NCI-H82 (cell line): ENCODE measurements around the gene PXDC1.
"Not testable (repeated sequence)": the region's sequence is repeated elsewhere in the genome, so short reads cannot be mapped to it uniquely, and the experiment has no call there.

Experiments
- DNase-seq: peaks from one replicate; lab custom pipeline; 2025; lab: John Stamatoyannopoulos, UW

Gene PXDC1

DNA sequence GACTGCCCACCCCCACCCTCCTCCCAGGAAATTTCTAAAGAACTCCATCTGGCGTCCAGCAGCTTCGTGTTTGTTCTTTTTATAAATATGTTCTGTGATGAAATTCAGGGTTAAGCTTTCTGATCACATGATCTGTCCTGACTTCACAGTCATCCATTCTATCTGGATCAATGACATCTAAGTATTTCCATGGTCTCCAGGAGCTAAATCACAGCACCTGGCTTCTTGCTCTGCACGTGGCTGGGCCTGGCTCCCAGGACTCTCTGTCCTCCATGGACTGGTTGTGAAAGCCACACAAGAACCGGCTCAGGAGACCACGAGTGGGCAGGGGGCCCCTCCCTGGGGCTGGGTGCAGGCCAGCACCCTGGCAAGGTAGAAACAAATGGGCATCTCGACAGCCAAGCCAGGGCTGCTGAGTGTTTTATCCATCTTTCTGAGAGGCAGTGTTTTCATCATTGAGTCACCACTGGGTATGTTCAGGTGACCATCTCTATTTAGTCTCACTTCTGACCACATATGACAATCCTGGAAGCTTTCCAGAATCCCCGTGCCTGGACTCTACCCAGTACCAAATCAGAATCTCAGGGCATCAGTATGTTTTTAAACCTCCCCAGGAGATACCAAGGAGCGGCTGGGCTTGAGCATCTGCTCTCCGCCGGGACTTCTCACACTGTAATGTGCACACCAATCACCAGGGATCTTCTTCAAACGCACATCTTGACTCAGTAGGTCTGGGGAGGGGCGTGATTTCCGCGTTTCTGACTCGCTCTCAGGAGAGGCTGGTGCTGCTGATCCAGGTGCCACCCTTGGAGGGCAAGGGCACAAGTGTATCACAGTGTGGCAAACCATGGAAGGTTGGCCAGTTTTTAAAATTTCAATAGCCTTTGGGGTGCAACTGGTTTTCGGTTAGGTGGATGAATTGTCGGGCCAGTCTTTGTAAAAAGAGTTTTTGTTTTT, 31.6 kb upstream of the PXDC1 start:
- no peak for DNase-seq

DNA sequence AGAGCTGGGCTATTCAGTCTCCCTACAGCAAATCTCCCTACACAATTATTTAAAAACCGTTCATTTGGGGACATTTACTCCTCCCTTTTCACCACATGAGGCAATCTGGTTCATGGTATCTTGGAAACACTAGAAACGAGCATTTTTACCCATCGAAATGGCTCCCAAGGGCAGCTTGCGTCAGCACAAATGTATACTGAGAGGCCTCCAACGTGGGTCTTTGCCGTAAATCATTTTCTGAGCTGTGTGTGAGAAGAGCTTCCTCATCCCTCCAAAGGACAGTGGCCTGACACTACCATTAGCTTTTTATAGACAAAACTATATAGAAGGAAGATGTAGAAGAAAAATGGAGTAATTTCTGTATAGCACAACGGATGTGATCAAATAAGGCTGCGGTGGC, 30.0 kb upstream of the PXDC1 start:
- no peak for DNase-seq

DNA sequence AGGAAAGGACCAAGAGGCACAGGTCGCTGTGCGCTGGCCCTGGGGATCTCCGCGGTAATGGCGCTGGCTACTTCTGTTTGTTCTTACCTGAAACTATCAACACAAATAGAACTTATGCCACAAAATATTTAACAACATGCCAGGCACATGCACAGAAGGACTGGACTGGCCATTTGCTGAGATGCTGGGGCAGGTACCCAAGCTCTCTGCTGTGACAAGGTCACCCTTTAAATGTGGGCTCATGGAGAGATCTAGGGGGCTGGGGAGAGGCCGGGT, 28.0 kb upstream of the PXDC1 start:
- no peak for DNase-seq

DNA sequence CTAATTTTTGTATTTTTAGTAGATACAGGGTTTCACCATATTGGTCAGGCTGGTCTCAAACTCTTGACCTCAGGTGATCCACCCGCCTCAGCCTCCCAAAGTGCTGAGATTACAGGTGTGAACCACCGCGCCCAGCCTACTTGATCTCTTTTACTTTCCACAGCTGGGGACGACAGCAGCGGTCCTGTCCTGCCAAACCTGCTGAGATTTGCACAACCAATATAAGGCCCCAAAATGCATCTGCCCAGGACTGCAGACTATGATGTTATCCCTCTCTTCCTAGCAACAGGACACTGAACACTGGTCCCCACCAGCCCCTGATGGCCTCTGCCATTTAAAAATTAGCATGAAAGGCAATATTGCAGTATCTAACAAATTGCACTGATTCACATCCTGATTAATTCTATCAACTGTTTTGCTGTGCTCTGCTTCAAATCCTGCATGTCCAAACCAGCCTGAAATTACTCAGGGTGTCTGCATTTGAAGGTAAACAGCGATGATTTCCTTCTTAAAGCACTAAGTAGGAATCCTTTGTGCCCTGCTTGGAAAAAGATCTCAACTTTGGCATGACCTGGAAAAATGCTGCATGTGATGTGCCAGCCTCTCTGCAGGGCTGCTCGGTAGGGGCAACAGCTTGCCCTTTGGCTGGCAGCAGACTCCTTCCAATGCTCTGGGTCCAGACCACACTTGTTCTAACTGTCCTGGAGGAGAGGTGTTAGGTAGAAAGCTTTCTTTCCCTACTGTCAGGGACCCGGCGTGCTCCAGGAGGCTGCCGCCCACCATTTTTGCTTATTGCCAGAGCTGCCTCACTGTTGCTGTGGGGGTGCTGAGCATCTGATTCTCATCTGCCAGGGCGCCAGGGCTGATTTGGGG, 27.4 kb upstream of the PXDC1 start:
- no peak for DNase-seq

DNA sequence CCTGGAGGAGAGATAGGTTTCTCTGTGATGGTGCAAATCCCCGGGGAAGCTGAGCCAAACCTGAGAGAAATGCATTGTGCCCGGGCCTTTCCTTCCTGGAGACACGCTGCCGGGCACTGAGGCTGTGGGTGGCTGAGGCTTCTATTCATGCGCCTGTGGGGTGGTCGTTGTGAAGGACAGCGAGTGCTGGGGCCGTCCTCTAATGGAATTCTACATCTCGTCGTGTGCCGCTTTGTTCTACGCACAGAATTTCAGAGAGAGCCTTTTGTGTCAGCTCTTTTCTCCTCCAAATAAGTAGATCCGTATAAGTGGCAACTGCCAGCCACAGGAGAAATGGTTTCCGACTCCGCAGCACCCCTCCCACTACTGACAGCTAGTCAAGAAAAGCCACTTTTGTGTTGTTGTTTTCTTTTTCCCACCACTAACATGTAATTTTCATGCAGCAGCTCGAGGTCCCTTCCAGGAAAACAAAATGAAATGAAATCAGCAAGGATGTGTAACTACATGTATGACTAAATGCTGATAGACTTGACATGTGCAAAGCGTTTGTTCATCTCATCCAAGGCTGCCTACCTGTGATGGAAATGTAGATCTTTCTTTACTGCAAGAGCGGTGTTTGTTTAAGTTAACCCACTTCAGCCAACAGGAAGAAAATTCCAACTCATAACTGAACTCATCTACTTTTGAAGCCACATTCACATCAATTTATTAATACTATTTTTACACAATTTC, 26.4 kb upstream of the PXDC1 start:
- DNase-seq: no peak

DNA sequence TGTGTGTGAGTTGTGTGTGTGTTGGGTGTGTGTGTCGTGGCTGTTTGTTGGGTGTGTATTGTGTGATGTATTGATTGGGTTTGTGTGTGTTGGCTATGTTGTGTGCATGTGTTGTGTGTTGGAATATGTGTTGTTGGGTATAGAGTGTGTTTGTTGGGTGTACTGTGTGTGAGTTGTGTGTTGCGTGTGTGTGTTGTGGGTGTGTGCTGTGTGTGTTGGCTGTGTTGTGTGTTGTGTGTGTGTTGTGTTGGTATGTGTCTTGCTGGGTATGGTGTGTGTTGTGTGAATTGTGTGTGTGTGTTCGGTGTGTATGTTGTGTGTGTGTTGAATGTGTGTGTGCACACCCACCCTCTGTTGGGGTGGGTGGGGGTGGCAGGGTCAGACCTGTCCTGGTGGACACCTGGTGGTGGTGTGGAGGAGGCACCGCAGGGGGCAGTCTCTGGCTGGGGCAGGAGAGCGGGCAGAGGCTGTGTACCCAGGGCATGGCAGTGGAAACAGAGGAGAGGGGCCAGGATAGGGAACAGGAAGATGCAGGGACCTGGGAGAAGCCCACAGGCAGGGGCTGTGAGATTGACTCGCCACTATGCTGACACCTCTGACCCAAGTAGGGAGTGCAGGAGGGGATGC, 25.5 kb upstream of the PXDC1 start:
- peak; percentile 38 for DNase-seq

DNA sequence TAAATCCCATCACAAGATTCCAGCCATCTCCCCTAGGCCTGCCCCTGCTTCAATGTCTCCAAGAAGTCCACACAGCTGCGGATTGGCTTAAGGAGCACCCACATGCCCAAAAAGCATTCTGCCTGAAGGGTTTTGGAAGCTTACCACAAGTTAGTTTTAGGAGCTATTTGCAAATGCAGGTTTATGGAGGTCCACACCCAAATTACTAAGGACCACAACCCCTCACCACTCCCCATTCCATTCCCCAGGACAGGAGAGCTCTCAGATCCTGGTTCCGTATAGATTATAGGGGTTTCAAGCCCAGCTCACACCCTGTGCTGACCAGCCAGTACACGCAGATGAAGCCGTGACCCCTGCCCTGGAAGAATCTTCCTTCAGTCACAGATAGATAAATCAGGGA, 24.3 kb upstream of the PXDC1 start:
- DNase-seq: no peak

DNA sequence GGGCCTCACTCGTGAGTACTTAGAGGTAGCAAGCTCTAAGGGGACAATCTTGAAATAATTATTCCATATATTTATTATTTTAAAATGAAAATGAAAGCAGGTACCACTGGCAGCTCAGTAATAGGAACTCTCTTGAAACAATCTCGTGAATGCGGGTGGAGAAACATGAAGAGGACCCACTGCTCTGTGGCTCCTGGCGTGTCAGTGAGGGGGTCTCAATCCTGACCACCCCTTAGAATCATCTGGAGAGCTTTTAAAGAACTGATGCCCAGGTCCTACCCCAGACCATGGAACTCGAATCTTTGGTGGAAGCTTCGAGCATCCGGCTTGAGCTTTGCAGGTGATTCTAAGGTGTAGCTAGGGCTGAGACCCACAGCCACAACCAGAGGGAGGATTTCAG, 23.9 kb upstream of the PXDC1 start:
- no peak for DNase-seq

DNA sequence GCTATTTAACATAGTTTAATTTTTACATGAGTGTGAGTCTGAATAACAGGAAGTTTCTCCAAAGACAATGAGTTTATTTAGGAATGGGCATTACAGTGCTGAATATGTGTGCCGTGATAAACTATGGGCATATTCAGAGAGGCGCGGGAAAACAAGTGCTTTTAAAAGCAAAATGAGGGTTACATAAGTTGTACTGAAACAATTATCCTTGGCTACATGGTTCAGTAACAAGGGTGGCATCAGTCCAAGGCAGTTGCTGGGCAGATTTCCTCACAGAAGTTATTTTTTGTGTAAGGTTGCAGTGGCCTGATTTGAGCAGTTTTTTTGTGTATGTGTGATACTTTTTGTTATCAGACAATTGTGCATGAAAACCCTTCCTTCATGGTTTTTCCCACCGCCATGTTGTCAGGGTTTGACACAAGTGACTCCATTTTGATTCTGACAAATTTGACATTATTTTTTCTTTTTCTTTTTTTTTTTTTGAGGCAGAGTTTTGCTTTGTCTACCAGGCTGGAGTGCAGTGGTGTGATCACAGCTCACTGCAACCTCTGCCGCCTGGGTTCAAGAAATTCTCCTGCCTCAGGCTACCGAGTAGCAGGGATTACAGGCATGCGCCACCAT, 22.3 kb upstream of the PXDC1 start:
- DNase-seq: no peak

DNA sequence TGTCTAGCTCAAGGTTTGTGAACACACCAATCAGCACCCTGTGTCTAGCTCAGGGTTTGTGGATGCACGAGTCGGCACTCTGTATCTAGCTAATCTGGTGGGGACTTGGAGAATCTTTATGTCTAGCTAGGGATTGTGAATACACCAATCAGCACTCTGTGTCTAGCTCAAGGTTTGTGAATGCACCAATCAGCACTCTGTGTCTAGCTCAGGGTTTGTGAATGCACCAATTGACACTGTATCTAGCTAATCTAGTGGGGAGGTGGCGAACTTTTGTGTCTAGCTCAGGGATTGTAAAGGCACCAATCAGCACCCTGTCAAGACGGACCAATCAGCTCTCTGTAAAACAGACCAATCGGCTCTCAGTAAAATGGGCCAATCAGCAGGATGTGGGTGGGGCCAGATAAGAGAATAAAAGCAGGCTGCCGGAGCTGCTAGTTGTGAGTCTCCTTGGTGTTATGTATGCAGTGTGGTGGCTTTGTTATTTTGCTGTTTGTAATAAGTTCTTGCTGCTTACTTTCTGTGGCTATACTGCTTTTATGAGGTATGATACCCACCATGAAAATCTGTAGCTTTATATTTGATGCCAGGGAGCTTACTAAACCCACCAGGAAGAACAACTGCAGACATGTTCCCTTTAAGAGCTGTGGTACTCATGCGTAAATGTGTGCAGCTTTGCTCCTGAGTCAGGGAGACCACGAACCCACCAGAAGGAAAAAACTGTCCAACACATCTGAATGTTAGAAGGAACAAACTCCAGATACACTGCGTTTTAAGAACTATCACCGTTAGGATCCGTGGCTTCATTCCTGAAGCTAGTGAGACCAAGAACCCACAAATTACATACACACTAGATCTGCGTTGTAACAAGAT, 20.9 kb upstream of the PXDC1 start:
- not testable (repeated sequence) for DNase-seq

DNA sequence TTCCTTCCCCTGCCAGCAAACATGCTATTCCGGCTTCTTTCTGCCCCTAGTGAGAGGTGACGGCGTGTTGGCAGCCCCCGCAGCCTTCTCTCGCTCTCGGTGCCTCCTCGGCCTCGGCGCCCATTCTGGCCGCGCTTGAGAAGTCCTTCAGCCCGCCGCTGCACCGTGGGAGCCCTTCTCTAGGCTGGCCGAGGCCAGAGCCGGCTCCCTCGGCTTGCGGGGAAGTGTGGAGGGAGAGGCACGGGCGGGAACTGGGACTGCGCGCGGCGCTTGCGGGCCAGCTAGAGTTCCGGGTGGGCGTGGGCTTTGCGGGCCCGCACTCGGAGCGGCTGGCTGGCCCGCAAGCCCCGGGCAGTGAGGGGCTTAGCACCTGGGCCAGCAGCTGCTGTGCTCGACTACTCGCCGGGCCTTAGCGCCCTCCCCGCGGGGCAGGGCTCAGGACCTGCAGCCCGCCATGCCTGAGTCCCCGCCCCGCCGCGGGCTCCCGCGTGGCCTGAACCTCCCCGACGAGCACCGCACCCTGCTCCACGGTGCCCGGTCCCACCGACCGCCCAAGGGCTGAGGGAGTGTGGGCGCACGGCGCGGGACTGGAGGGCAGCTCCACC, 20.0 kb upstream of the PXDC1 start:
- no peak for DNase-seq

DNA sequence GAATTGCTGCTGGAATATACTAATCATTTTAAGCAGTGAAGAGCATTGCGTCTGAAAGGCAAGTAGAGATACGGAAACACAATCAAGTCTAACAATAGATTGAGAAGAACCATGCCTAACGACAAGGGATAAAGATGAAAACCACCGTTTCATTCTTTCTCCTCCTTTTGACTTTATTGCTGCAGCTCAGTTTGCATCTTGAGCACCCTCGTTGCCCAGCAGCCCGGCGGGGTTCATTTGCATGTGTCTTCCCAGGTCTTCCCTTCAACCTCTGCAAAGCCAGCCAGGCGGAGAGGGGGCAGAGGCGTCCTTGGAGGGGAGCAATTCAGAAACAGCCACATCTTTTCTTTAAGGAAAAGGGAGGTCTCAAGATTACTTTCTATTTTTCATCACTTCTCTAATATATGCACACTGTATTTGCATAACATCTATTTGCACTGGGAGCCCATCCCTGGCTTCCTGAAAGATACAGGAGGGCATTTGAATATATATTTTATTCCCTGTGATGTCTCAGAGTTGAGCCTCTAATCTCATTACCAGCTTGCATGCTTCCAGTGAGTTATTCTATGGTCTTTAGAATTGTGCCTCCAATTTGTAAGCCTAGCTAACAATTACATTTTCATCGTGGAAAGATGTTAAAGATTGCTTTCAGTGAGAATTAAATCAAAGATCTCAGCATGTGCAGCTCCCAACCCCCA, 18.7 kb upstream of the PXDC1 start:
- peak; percentile 52 for DNase-seq

DNA sequence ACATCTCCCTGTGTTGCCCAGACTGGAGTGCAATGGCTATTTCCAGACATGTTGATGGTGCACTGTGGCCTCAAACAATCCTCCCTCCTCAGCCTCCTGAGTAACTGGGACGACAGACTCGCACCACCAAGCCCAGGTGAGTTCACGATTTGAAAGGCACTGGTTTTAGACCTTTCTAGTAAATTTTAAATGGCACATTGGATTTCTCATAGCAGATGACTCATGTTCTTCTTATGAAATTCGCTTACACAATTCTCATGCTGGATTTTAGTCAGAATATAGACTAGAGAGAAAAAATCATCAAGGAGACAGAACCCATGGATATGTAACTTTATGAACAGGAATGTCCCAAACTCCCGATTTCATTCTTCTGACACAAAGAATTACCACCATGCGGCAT, 18.1 kb upstream of the PXDC1 start:
- no peak for DNase-seq

DNA sequence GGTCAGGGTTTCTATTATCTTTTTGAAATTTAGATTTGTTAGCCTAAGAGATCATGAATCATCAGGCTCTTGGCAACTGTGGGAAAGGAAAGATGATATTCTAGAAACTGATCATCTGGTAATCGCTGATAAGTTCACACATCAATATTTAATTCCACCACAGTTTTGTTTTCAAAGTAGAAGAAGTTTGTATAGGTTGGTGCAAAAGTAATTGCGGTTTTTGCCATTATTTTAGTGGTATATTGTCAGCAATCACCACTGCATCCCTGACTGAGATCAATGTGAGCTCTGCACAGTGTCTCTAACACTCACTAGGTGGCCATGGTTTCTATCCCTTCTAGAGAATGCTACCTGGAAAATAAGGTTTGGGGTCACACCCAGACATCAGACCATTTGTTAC, 17.0 kb upstream of the PXDC1 start:
- DNase-seq: no peak

DNA sequence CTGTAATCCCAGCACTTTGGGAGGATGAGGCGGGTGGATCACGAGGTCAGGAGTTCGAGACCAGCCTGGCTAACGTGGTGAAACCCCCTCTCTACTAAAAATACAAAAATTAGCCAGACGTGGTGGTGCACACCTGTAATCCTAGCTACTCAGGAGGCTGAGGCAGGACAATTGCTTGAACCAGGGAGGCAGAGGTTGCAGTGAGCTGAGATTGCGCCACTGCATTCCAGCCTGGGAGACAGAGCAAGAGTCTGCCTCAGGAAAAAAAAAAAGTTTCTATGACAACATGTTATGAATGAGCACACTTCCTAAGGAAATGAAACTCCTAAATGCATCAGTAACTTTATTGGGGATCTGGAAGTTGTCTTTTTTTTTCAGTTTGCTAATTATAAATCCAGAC, 16.0 kb upstream of the PXDC1 start:
- DNase-seq: not testable (repeated sequence)

DNA sequence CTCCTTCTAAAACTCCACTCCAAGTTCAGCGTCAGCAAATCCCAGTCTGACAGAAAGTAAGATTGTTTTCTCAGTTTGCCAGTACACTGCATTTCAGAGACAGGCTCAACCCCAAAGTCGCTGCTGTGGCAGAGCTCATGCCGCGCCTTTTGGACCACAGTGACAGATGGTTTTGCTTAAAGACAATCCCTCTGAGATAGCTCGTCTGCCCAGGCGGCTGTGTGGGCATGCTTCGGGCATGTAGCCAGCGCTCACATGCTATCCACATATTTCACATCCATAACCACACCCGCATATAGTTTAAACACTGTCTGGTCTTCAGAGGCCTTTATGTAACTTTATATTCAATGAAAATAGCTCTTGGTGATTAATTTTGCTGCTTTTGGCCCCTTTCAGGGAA, 14.7 kb upstream of the PXDC1 start:
- DNase-seq: peak; percentile 51

DNA sequence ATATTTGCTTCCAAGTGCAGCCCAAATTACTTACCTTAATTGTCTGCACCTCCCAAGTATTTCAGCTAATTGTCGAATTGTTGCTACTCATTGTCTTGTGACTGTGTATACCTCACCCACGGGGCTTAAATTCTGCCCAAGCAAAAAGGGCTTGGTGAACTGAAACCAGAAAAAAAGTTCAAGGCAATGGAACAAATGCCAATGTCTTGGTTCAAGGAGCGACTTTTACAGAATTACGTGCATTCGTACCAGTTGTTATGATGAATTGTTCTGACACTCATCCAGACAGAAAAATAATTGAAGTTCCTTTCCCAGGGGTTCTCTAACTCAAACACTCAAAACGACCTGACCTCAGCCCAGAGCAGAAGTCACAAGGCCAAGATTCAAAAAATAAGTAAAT, 13.9 kb upstream of the PXDC1 start:
- DNase-seq: no peak

DNA sequence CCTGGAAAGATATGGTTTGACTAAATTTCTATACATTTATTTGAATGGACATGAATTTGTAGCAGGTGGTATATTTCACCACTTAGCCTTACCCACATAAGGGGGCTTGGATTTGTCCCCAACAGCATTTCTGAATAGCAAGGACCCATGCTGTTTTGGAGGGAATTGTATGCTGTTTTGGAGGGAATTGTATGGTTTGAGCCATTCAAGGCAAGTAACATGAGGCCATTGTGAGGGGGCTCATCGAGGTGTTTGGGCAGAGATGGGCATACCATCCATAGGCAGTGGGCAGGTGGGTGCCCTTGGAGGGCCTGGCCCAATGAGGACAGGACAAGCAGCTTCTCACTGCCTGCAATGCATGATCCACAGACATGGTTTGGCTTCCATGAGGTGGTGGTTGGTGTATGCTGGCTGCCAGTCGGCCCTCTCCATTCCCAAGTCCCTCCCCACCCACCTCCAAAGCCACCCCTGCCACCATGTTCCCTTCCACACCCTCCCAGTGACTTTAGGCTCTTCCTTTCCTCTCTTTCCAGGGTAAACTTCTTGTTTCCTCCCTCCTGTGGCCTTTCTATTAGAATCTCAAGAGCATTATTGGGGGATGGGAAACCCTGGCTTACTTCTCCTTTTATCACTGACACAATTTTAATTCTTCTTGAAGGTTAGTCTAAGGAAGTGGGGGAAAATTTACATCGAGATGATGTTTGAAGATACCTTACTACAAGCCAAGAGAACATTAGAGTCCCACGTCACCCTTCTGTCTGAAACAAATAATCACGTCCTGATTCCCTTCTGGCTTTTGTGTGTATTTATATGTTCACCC, 13.2 kb upstream of the PXDC1 start:
- no peak for DNase-seq

DNA sequence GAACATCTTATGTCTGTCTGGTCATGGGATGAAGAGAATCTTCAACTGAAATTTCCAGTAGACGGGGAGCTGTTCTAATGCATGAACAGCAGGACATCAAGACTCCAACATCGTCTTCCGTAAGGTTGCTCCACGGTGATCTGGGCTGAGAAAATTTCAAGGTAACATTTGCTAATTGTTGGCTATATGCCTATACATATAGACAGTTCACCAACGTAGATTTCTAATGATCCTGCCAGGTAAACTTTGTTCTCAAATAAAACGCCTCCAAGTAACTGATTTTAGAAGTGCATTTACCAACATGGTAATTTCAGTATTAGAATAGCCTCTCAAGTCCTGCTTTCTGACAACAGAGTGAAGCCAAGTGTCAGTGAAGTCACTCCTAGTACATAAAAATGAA, 11.3 kb upstream of the PXDC1 start:
- DNase-seq: no peak
